ENCODE results near the gene UBA1.

UBA1 gene

GRCh38 chrX:47146936-47147859, 46.4 kb upstream of the UBA1 start:
- no peak for DNase-seq
- Histone ChIP-seq H3K4me3 (ENCODE audit: low read depth, low read length) (peak overlapping the region; percentile 84), H3K27me3 (no peaks in the 10 kb centered on the region), H3K9me3 (no peaks in the 10 kb centered on the region), H3K36me3 (peaks cover 11% of the 10 kb centered on the region), H3K4me1 (no peaks in the 10 kb centered on the region)
- TF ChIP-seq CTCF (IDR thresholded peaks at IDR 0.05; ENCODE audit: low read depth, low read length): no peak

DNA sequence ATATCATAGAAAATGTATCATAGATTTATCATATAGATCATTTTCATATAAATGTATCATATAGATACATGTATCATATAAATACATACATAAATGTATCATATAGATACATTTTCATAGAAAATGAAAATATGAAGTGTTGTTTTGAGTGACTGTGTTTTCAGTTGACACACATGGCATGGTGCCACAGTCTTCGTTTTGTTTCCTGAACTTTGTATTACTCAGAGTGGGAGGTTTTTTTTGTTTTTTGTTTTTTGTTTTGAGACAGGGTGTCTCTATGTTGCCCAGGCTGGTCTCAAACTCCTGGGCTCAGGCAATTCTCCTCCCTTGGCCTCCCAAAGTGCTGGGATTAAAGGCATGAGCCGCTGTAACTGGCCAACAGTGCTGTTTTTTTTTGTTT, 44.7 kb upstream of the UBA1 start:
- H3K4me1 ChIP-seq: no peaks in the 10 kb centered on the region
- no peak for DNase-seq
- H3K4me3 ChIP-seq (ENCODE audit: low read depth, low read length): no peak overlapping the region
- no peak for TF ChIP-seq CTCF (IDR thresholded peaks at IDR 0.05; ENCODE audit: low read depth, low read length)
- H3K9me3 ChIP-seq: no peaks in the 10 kb centered on the region
- H3K36me3 ChIP-seq: peaks cover 5% of the 10 kb centered on the region
- no peaks in the 10 kb centered on the region for H3K27me3 ChIP-seq

DNA sequence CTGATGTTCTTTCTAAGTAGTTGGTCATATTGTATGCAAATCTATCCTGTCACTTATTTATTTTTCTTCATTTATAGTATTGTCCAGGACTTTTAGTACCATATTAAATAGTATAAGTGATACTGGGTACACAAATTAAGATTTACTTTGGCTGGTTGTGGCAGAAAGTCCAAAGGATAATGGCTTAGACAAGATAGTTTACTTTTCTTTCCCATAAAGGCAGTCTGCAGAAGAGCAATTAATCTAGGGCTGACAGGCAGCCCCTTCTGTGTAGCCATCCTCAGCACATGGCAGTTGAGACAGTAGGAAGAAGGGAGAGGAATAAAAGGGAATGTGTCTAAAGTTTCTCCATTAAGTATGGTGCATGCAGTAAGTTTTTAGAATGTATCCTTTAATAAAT, 42.2 kb upstream of the UBA1 start:
- H3K36me3 ChIP-seq: peaks cover 10% of the 10 kb centered on the region
- no peaks in the 10 kb centered on the region for H3K27me3 ChIP-seq
- no peak overlapping the region for H3K4me3 ChIP-seq (ENCODE audit: low read depth, low read length)
- no peaks in the 10 kb centered on the region for H3K9me3 ChIP-seq
- DNase-seq: no peak
- no peaks in the 10 kb centered on the region for H3K4me1 ChIP-seq
- TF ChIP-seq CTCF (IDR thresholded peaks at IDR 0.05; ENCODE audit: low read depth, low read length): no peak

- H3K9me3 ChIP-seq: no peaks in the 10 kb centered on the region
- H3K36me3 ChIP-seq: peaks cover 27% of the 10 kb centered on the region
- DNase-seq: no peak
- no peak for TF ChIP-seq CTCF (IDR thresholded peaks at IDR 0.05; ENCODE audit: low read depth, low read length)
- no peaks in the 10 kb centered on the region for H3K27me3 ChIP-seq
- H3K4me3 ChIP-seq (ENCODE audit: low read depth, low read length): no peak overlapping the region
- no peaks in the 10 kb centered on the region for H3K4me1 ChIP-seq
These were observed 36.8 kb upstream of the UBA1 start for GRCh38 chrX:47156611-47157520.

DNA sequence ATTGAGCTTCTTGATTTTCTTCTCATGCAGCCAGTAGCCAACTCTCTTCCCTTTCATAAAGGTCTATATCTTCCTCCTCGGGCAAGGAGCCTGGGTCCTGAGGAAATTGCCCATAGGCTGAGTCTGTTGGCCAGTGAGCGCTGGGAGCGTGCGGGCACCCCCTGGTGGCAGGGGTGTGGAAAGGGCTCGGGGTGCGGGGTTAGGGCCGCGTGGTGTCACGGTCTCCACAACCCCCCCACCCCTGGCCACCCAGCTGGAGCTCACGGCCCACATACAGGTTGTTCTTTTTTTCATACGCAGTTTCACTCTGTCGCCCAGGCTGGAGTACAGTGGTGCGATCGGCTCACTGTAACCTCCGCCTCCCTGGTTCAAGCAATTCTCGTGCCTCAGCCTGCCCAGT, 35.5 kb upstream of the UBA1 start:
- Histone ChIP-seq H3K4me3 (ENCODE audit: low read depth, low read length) (no peak overlapping the region), H3K9me3 (no peaks in the 10 kb centered on the region), H3K27me3 (no peaks in the 10 kb centered on the region), H3K4me1 (no peaks in the 10 kb centered on the region), H3K36me3 (peaks cover 26% of the 10 kb centered on the region)
- TF ChIP-seq CTCF (IDR thresholded peaks at IDR 0.05; ENCODE audit: low read depth, low read length): no peak
- DNase-seq: no peak

Data from BE2C (cell line).